Left renal cortex interstitium (tissue), 4 donors: ENCODE results near the gene LSM2. TPM values are rescaled to one million over a fixed set of nuclear protein-coding genes. Genes with fewer than 3 reads are reported as not detected.
A peak's percentile ranks its signal among the peaks of the same experiment; 100 is the strongest.
"Not testable (repeated sequence)": the region's sequence is repeated elsewhere in the genome, so short reads cannot be mapped to it uniquely, and the experiment has no call there.

ENCODE experiments used
- DNase-seq, 4 donors: peaks; one replicate each; pipeline ENCODE4 v3.0.0-alpha.2; 2013; ENCODE audit warnings: low read depth in 4 of 4, low spot score in 2 of 4, missing footprints in 1 of 4
- polyA plus RNA-seq, 4 donors: library from polyadenylated mRNA; unstranded; fragments of 120-200 nt; gene quantifications; one replicate each; pipeline ENCODE4 v1.2.1, GENCODE V29; 2013; ENCODE audit not compliant: insufficient read length in 4 of 4

Gene LSM2
- polyA plus RNA-seq, 4 donors: 80.4 to 88.0 (median 84.9) TPM

DNA sequence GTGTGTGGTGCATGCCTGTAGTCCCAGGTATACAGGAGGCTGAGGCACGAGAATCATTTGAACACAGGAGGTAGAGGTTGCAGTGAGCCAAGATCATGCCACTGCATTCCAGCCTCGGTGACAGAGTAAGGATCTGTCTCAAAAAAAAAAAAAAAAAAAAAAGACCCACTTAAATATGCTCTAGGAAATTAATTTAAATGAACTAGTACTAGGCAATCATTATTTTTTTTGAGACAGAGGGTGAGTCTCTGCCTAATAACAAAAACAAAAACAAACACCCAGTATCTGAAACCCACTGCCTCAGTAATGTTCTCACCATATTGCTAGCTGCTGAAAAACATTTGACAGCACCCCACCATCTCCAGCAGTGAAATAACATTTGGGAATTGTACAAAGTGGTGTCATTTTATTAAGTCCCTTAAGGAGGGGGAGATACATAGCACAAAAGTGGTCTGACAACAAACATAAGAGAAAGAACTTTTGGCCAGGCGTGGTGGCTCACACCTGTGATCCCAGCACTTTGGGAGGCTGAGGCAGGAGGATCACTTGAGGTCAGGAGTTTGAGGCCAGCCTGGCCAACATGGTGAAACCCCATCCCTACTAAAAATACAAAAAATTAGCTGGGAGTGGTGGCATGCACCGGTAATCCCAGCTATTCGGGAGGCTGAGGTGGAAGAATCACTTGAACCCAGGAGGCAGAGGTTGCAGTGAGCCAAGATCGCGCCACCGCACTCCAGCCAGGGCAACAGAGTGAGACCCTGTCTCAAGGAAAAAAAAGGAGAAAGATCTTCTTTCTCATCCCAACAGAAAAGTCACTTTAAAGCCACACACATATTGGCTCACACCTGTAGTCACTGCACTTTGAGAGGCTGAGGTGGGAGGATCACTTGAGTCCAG lies 5.5 kb downstream of the LSM2 start:
- DNase-seq: not testable (repeated sequence)

DNA sequence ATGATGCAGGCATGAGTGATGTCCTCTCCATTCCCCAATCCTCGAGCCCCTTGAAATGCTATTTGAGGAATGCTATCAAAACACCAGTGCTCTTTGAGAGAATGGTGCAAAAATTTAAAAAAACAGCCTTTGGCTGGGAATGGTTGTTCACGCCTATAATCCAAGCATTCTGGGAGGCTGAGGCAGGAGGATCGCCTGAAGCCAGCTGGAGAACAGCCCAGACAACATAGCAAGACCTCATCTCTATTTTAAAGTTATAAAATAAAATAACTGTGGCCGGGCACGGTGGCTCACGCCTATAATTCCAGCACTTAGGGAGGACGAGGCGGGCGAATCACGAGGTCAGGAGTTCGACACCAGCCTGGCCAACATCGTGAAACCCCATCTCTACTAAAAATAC lies 7.0 kb downstream of the LSM2 start:
- DNase-seq: no peak

DNA sequence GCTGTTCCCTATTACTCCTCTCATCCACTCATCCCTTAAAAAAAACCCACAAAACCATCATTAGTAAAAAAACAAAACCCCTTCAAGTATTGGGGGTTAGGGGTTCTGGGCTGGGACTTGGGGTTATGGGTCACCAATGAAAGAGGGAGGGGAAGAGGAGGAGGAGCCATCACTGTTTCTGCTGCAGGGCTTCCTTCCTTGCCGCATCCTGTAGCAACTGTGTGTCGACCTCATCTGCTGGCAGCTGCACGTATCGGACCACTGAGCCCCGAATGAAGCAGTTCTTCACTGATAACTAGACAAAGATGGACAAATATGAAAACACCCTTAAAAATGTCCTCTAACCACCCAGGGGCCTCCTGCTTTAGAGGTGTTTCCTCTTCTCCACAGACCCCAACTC lies 9.2 kb downstream of the LSM2 start:
- no peak for DNase-seq

DNA sequence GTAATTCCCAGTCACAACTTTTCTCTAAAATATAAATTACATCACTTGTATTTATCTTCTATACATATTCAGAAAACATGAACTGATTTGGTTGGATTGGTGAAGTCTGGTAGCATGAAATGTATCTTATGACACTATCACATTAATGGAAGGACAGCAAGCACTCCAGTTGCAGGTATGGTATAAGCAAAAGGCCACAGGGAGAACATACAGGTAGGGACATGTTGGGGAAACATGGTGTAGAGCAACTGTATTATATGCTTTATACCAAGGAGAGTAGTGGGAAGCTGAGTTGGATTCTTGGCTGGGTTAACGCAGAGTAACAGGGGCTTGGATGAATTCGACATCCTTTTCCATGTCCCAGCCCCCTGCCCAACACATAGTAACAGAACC lies 9.8 kb downstream of the LSM2 start:
- DNase-seq: no peak

DNA sequence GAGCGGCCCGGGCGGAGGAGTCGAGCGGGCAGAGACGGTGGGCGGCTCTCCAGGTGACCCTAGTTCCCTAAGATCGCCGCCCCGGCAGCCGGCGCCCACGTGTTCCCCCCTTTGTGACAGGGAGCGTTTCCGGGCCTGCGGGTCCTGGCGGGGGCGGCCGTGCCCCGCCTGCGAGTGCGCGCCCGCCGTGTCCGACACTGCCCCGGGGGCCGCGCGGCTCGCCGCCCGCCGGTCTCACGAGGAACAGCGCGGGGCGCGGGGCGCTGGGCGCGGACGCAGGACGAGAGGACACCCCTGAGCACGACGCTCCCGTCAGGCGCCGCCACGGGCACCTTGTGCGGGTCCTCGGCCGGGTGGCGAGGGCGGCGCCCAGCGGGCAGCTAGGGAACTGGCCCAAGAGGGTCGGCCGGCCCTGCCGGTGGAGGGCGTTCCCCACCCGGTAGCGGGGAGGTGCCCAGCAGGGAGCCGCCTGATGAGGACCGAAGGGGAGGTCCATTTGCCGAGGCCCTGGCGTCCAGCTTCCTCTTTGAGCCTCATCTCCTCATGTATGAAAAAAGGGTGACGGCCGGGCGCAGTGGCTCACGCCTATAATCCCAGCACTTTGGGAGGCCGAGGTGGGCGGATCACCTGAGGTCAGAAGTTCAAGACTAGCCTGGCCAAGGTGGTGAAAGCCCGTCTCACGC lies 11.0 kb downstream of the LSM2 start, which contains the start of gene VARS1:
VARS1 (minus strand) TSS at position 137 of the 683 bp plus-strand sequence. CDS start 535 bp downstream, outside the sequence.
- DNase-seq: peak in 2 of 4 donors; percentile 72 to 78

DNA sequence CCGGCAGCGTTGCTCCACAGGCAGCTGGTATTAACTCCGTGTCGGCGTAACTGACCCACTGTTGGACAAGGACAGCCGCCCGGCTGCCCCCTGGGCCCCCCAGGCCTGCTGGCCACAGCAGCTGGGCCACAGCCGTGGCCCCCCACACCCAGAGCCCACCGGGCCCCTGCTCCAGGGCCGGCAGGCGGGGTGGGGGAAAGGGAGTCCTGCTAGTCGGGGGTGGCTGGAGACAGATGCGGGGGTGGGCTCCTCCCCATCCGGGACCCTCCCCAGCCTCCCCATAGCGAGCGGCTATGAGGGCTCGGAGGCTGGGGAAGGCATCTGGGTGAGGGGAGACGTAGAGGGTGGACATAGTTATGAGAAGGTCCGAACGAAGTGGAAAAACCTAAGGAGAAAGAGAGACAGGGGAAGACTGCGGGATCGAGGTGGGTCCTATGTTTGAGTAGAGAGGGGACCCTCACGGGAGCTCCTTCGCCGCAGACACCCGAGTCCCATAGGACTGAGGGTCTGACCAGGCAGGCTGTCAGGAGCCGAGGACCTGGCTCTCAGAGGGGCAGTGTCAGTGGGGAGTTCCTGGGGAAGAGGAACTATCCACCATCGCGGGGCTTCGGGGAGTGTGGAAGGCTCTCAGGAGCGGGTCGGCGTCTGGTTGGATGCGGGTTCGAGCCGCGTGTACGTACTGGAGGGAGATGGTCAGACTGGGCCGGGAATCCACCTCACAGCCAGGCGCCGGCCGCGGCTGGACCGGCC lies 11.7 kb downstream of the LSM2 start:
- DNase-seq: no peak

DNA sequence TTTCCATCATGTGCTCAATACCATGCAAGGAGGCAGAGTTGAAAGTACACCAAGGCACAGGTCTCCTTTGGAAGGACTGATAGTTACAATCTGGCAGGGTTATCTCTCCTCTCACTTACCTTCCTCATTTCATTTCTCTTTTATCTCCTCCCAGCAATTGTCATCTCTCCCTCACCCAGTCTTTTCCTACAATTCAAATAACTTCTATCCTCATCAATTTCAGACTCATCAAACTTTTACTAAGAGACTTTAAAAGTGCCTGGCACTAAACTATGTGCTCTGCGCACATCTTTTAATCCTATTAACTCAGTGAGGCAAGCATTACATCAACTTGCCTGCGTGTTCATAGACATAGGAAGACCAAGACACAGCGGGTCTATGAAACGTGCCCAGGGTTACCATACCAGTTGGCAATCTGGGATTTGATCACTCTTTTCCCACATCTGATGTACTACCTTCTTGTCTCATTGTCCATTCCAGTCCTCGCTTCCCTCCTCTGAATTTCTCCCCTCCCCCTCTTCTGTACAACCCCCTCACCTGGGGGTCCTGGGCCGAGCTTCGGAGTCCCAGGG lies 12.4 kb downstream of the LSM2 start:
- DNase-seq: no peak

DNA sequence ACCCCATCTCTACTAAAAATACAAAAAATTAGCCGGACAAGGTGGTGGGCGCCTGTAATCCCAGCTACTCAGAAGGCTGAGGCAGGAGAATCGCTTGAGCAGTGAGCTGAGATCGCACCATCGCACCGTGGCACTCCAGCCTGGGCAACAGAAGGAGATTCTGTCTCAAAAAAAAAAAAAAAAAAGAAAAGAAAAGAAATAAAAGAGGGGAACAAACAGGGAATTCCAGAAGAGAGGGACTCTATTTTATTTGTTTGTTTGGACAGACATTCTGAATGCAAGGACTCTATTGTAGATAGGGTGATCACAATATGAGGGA lies 12.9 kb downstream of the LSM2 start:
- not testable (repeated sequence) for DNase-seq

DNA sequence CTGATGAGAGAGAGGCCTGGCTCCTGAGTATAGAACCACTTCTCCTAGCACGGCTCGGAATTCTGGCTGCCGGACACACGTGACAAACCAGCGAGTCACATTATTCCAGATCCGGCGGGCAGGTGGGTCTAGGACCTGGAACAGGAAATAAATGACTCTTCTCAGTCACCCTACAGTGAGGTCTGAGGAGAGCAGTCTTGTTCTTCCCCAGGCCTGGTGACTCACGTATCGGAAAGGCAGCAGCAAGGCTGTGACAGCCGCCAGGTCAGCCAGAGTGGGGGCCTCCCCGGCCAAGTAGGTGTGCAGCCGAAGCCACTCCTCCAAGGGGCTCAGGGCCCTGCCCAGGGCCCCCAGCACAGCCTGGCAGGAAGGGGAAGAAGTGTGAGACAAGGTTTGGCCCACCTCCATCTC lies 14.0 kb downstream of the LSM2 start:
- no peak for DNase-seq

DNA sequence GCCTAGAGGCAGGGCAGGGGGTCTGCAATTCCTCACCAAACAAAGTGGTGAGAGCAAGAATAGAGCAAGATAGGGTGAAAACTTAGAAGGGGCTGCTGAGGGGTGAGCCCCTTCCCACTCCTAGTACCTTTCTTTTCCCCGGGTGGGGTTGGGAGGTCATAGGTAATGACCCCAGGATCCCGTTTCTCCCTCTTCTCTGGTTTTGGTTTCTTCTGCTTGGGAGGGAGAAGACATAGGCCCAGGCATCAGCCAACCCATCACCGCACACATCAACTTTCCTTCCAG lies 14.7 kb downstream of the LSM2 start:
- no peak for DNase-seq

DNA sequence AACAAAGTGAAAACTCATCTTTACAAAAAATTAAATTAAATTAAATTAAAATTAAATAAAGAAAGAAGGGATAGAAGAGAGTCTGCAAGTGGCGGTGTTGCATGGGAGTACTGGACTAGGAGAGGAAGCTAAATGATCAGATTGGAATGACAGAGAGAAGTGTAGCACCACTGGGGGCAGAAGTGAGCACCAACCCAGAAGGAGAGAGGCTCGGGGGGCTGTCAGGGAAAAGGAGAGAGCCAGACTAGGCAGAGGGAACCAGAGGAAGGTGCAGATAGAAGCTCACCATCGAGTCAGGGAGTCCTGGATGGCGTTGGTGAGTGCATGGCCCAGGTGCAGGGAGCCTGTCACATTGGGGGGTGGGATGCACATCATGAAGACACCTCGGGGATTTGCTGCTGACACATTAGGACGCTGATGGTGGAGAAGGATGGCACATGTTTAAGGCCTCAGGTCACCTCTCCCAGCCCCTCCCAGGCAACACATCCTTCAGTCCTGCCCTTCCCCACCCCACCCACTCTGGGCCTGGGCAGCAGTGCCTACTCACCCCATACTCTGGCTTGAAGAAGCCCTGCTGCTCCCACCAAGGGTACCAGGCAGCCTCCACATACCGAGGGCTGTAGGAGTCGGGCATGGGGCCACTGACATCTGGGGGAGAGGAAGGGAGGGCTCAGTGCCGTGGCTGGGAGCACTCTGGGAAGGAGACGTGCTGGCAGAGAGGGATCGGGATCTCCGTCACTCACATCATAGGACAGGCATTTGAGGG lies 15.3 kb downstream of the LSM2 start:
- DNase-seq: peak in 1 of 4 donors; percentile 53

DNA sequence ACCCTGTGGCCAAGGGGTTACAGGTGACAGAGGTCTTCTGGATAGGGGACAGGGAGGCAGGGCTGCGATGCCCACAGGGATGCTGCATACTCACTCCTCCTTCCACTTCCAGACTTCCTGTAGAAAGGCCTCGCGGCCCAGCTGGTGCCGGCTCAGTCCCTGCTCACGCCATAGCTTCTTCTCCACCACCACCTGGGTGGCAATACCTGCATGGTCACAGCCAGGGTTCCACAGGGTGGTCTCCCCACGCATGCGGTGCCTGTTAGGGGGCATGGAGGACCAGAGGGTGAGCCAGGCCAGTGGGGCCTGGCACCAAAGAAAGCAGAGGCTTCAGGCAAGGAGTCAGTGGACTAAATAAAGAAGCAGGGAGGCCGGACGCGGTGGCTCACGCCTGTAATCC lies 21.3 kb downstream of the LSM2 start:
- no peak for DNase-seq

DNA sequence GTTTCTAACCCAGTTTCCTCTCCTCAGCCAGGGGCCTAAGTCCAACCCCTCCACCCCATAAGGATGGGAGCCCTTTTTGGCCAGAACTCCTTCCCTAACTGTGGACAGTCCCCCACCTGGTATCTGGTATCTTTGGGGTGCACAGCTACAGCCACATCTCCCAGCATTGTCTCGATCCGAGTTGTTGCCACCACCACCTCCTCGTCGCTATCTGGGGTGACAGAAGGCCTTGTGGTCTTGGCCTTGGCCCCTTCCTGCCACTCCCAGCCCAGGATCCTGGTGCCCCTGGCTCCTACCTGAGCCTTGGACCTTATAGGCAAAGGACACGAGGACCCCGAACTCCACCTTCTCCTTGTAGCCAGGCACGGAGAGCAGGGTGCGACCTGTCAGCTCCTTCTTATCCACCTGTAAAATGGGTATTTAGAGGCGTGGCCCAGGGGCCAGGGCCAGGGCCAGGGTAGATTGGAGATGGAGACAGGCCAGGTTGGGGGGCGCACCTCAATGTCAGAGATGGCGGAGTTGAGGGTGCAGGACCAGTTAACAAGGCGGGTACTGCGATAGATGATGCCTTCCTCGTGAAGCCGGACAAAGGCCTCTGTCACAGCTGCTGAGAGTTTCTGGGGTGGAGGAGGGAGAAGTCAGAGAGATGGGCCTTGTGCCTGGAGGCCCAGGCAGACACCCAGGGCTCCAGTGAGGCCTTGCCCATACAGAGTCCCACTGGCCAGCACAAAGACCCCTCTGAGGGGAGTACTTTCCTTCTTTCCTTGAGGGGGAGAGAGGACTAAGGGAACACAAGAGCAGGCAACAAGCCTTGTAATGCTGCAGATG lies 22.5 kb downstream of the LSM2 start:
- no peak for DNase-seq

DNA sequence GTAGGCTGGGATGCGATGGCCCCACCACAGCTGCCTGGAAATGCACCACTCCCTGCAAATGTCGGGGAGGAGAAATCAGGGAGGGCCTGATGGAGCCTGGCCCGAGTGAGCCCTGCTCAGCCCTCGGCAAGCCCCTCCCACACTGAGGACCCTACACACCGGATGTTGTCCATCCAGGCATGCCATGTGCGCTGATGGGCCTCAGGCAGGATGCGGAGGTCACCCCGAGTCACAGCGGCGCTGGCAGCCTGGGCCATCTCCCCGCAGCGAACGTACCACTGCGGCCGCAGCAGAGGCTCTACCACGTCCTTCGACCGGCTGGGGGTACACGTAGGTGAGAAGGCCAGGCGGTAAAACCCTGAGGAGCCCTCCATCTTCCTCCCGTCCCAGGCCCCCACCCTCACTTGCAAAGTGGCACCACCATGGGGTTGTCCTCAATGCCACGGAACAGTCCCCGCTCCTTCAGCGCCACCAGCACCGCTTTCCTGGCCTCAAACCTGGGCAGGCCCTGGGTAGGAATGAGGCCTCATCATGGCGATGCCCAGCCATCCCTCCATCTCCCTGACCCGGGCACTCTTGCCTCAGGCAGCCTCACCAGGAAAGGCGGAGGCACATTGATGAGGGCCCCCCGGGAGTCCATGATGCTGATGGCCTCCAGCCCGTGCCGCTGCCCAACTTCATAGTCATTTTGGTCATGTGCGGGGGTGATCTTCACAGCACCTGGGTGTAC lies 24.5 kb downstream of the LSM2 start:
- no peak for DNase-seq

DNA sequence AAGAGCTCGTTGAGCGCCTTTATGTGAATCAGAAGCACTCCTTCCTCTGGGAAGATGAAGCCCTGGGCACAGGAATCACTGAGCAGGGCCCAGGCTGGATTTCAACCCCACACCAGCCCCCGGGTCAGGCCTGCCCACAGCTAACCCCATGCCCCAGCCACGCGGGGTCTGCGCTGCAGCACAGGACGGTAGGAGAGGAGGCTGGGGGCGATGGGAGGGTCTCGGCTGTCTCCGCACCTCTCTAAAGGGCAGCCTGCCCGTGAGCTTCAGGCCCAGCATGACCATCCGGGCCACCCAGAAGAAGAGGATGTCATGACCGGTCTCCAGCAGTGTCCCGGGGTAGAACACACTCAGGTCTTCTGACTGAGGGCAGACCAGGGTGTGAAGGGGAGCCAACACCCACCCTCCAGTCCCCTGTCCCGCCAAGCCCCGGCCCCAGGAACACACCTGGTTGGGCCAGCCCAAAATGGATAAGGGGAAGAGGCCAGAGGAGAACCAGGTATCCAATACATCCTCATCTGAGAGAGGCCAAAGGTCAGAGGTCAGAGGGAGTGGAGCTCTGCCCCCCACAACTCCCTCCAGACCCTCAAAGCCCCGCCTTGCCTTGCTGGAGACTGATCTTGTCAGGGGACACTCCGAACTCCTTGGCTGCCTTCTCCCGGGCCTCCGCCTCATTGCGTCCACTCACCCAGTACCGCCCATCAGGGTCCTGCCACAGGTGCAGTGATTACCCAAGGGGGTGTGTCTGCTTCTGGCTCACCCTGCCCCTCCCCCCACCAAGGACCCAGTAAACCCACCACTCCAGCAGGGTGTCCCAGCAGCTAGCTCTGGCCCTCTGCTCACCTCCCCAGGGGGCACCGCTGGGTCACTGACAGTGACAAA lies 25.3 kb downstream of the LSM2 start:
- DNase-seq: no peak

DNA sequence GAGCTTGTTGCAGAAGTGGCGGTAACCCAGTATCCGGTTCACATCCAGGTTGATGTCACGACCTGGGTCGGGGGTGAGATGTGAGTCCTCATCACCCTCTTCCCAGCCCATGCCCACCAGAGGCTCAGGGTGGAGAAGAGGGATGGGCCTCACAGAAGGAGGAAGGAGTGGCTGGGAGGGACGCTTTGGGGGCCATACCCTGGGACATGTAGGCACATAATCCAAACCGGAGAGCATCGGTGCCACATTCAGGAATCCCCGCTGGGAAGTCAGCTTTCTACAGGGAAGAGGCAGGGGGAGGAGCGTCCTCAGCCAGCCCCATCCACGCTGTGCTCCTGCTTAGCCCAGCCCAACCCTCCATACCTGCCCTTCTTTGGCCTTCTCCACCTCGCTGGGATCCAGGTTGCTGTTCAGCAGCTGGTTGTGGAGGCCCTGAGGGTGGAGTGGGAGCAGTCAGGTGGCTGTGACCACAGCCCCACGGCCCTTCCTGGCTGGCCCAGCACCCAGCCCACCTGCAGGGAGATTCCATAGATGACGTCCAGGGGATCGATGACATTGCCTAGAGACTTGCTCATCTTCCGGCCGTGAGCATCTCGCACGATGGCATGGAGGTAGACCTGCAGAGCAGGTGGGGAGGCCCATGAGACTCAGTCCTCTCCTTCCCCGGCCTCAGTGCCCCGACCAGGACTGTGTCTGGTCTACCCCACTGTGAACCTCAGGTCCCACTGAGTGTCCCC lies 26.1 kb downstream of the LSM2 start:
- DNase-seq: no peak

DNA sequence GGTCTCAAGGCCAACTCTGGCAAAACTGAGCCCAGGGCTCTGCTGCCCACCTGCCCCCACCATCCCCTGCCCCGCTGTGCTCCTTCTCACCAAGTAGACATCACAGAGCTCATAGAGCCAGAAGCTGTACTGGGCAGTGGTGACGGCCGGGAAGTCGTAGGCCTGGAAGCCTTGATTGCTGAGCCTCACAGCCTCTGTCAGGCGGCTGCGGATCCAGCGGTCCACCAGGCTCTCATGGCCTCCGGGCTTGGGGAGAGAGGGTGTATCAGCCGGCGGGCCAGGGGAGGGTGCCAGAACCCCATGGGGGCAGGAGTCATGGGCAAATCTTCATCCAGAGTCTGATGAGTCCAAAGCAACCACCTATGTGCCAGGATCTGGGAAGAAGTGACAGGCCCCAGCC lies 26.9 kb downstream of the LSM2 start:
- DNase-seq: no peak
